ENCODE results near the gene FGF14.

The FGF14 gene

GRCh38 chr13:101698400-101698799, 703.4 kb downstream of the FGF14 start:
- no peak for DNase-seq

- no peak for DNase-seq
Observed at GRCh38 chr13:101697745-101698144, 704.1 kb downstream of the FGF14 start.

- DNase-seq = no peak
Observed at GRCh38 chr13:101695870-101696516, 705.9 kb downstream of the FGF14 start.

- no peak for DNase-seq
Observed at GRCh38 chr13:101691341-101691860, 710.4 kb downstream of the FGF14 start.

GRCh38 chr13:101690871-101691270, 711.0 kb downstream of the FGF14 start:
- DNase-seq = no peak

- DNase-seq = no peak
Observed at GRCh38 chr13:101686003-101686402, 715.8 kb downstream of the FGF14 start.

- no peak for DNase-seq
Observed at GRCh38 chr13:101681834-101682233, 720.0 kb downstream of the FGF14 start.

- no peak for DNase-seq
Observed at GRCh38 chr13:101673360-101674105, 728.3 kb downstream of the FGF14 start.

GRCh38 chr13:101661839-101662238, 740.0 kb downstream of the FGF14 start:
- no peak for DNase-seq

All from stimulated activated naive CD4-positive, alpha-beta T cell treated with Interleukin-2 at 50 U/mL for 16 hours (primary cell).